ENCODE data around the gene CMTM8. TPM values are rescaled to one million over a fixed set of nuclear protein-coding genes. Genes with fewer than 3 reads are reported as not detected.

Gene CMTM8
- total and polyA plus RNA-seq, 2 of the 8 experiments (the other 6 are each of a cell fraction or from before 2014, with no cell fraction given): 10.5 to 22.4 TPM

DNA sequence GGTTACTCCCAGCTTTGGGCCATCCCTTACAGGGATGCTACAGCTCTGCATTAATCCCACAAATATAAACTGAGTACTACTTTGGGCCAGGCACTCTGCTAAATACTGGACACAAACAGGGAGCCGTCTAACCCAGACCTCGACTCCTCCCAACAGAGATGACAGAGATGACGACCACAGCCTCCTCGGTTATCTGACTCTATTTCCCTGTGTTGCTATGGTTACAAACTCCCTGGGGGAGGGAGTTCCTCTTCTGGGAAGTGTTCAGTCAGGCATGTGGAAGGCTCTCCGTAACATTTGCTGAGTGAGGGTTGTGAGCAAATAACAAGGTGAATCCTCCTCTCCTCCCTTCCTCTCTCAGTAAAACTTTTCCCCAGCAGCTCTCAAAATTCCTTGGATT is 146.5 kb downstream of the CMTM8 start (continued):
- TF ChIP-seq, protein P1, sequence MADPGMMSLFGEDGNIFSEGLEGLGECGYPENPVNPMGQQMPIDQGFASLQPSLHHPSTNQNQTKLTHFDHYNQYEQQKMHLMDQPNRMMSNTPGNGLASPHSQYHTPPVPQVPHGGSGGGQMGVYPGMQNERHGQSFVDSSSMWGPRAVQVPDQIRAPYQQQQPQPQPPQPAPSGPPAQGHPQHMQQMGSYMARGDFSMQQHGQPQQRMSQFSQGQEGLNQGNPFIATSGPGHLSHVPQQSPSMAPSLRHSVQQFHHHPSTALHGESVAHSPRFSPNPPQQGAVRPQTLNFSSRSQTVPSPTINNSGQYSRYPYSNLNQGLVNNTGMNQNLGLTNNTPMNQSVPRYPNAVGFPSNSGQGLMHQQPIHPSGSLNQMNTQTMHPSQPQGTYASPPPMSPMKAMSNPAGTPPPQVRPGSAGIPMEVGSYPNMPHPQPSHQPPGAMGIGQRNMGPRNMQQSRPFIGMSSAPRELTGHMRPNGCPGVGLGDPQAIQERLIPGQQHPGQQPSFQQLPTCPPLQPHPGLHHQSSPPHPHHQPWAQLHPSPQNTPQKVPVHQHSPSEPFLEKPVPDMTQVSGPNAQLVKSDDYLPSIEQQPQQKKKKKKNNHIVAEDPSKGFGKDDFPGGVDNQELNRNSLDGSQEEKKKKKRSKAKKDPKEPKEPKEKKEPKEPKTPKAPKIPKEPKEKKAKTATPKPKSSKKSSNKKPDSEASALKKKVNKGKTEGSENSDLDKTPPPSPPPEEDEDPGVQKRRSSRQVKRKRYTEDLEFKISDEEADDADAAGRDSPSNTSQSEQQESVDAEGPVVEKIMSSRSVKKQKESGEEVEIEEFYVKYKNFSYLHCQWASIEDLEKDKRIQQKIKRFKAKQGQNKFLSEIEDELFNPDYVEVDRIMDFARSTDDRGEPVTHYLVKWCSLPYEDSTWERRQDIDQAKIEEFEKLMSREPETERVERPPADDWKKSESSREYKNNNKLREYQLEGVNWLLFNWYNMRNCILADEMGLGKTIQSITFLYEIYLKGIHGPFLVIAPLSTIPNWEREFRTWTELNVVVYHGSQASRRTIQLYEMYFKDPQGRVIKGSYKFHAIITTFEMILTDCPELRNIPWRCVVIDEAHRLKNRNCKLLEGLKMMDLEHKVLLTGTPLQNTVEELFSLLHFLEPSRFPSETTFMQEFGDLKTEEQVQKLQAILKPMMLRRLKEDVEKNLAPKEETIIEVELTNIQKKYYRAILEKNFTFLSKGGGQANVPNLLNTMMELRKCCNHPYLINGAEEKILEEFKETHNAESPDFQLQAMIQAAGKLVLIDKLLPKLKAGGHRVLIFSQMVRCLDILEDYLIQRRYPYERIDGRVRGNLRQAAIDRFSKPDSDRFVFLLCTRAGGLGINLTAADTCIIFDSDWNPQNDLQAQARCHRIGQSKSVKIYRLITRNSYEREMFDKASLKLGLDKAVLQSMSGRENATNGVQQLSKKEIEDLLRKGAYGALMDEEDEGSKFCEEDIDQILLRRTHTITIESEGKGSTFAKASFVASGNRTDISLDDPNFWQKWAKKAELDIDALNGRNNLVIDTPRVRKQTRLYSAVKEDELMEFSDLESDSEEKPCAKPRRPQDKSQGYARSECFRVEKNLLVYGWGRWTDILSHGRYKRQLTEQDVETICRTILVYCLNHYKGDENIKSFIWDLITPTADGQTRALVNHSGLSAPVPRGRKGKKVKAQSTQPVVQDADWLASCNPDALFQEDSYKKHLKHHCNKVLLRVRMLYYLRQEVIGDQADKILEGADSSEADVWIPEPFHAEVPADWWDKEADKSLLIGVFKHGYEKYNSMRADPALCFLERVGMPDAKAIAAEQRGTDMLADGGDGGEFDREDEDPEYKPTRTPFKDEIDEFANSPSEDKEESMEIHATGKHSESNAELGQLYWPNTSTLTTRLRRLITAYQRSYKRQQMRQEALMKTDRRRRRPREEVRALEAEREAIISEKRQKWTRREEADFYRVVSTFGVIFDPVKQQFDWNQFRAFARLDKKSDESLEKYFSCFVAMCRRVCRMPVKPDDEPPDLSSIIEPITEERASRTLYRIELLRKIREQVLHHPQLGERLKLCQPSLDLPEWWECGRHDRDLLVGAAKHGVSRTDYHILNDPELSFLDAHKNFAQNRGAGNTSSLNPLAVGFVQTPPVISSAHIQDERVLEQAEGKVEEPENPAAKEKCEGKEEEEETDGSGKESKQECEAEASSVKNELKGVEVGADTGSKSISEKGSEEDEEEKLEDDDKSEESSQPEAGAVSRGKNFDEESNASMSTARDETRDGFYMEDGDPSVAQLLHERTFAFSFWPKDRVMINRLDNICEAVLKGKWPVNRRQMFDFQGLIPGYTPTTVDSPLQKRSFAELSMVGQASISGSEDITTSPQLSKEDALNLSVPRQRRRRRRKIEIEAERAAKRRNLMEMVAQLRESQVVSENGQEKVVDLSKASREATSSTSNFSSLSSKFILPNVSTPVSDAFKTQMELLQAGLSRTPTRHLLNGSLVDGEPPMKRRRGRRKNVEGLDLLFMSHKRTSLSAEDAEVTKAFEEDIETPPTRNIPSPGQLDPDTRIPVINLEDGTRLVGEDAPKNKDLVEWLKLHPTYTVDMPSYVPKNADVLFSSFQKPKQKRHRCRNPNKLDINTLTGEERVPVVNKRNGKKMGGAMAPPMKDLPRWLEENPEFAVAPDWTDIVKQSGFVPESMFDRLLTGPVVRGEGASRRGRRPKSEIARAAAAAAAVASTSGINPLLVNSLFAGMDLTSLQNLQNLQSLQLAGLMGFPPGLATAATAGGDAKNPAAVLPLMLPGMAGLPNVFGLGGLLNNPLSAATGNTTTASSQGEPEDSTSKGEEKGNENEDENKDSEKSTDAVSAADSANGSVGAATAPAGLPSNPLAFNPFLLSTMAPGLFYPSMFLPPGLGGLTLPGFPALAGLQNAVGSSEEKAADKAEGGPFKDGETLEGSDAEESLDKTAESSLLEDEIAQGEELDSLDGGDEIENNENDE (IDR thresholded peaks at IDR 0.05; ENCODE audit: insufficient replicate concordance, low read length): no peak
- no peak for TF ChIP-seq SIRT6 (IDR thresholded peaks at IDR 0.05; ENCODE audit: low read length)
- TF ChIP-seq MAFK (IDR thresholded peaks at IDR 0.05; ENCODE audit: low read depth, low read length): no peak
- no peak for TF ChIP-seq POLR2AphosphoS5 (IDR thresholded peaks at IDR 0.05; ENCODE audit: low read depth, low read length)
- TF ChIP-seq SRF (IDR thresholded peaks at IDR 0.05; ENCODE audit: low read depth, low read length): no peak
- TF ChIP-seq POLR2A (IDR thresholded peaks at IDR 0.05; ENCODE audit: control extremely low read depth in 1 of 2, low read depth in 2 of 2, low read length in 2 of 2): no peak
- TF ChIP-seq HDAC2 (IDR thresholded peaks at IDR 0.05; ENCODE audit: borderline replicate concordance in 1 of 2, low read depth in 2 of 2, low read length in 2 of 2): no peak
- TF ChIP-seq CHD2 (IDR thresholded peaks at IDR 0.05; ENCODE audit: low read length): no peak
- TF ChIP-seq TBP (IDR thresholded peaks at IDR 0.05; ENCODE audit: low read depth, low read length): no peak
- no peak for TF ChIP-seq EP300 (IDR thresholded peaks at IDR 0.05; ENCODE audit: borderline replicate concordance in 1 of 2, low read depth in 2 of 2, low read length in 2 of 2)
- no peak for TF ChIP-seq SUZ12 (IDR thresholded peaks at IDR 0.05; ENCODE audit: low read length)
- TF ChIP-seq TAF1 (IDR thresholded peaks at IDR 0.05; ENCODE audit: low read depth, low read length): no peak
